ENCODE results near the gene WDFY2.

DNA sequence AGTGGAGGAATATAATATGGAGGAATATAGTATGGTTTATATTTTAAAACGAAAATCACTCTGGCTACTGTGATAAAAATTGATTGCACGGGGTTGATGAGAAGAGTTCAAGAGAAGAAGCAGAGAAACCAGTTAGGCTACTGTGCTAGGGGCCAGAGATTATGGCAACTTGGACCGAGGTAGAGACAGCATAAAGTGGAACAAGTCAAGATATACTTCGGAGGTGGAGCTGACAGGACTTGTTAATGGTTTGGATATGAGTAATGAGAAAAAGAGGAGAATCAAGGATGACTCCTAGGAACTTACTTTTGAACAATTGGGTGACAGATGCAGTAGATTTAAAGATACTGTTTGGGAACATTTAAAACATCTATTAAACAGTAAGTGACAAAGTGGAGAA, 6.6 kb upstream of the WDFY2 start:
- TF ChIP-seq CTCF (conservative IDR thresholded peaks at IDR 0.05; ENCODE audit: low read depth, low read length), result no peak
- no peak for TF ChIP-seq EZH2 (IDR thresholded peaks at IDR 0.05; ENCODE audit: low read length, unreplicated experiment)
- TF ChIP-seq EZH2phosphoT487 (IDR thresholded peaks at IDR 0.05; ENCODE audit: borderline replicate concordance, low read length), result no peak

All from PC-3 (cell line).